Measurements from ENCODE around the gene C20orf144. TPM values are rescaled to one million over a fixed set of nuclear protein-coding genes. Genes with fewer than 3 reads are reported as not detected.

The C20orf144 gene
- total and polyA plus RNA-seq, 8 donors = 0.19 to 0.31 TPM; not detected in 6

DNA sequence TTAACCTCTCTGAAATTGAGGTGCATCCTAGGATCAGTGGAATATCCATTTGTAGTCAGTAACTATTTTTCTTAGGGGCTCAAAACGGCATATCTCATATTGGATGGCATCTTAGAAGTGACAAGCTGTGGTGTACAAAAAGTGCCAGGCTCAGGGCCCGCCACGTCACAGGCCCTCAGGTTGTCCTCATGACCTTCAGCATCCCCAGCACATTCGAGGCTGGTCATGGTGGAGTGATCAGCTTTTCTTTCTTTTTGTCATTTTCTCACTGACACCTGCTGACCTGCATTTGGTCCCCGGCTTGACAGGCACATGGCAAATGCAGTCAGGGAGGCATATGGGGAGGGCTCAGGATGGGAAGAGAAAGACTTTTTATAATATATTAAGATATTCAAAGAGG is 31.2 kb downstream of the C20orf144 start:
- no peak for DNase-seq
- WGBS, 5 donors = 80 to 84% (median 82%) methylated on average over 5 of the region's 5 CpGs
- Histone ChIP-seq H3K4me1 (peaks cover 0 to 39% (median 19%) of the 10 kb centered on the region in 4 donors), H3K4me3 (no peak overlapping the region), H3K27ac (peak overlapping the region in 2 of 5 donors; percentile 38 to 70), H3K27me3 (no peaks in the 10 kb centered on the region), H3K36me3 (no peaks in the 10 kb centered on the region), H3K9me3 (no peaks in the 10 kb centered on the region)
- no peak for TF ChIP-seq POLR2A (IDR thresholded peaks at IDR 0.05)
- TF ChIP-seq POLR2AphosphoS5 (IDR thresholded peaks at IDR 0.05) = no peak
- TF ChIP-seq, protein P1, sequence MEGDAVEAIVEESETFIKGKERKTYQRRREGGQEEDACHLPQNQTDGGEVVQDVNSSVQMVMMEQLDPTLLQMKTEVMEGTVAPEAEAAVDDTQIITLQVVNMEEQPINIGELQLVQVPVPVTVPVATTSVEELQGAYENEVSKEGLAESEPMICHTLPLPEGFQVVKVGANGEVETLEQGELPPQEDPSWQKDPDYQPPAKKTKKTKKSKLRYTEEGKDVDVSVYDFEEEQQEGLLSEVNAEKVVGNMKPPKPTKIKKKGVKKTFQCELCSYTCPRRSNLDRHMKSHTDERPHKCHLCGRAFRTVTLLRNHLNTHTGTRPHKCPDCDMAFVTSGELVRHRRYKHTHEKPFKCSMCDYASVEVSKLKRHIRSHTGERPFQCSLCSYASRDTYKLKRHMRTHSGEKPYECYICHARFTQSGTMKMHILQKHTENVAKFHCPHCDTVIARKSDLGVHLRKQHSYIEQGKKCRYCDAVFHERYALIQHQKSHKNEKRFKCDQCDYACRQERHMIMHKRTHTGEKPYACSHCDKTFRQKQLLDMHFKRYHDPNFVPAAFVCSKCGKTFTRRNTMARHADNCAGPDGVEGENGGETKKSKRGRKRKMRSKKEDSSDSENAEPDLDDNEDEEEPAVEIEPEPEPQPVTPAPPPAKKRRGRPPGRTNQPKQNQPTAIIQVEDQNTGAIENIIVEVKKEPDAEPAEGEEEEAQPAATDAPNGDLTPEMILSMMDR (IDR thresholded peaks at IDR 0.05) = no peak
- no peak for TF ChIP-seq EP300 (IDR thresholded peaks at IDR 0.05)
- intact Hi-C loops (cut with DNase I; ENCODE audit: low total_unique reads) = no loop called here

DNA sequence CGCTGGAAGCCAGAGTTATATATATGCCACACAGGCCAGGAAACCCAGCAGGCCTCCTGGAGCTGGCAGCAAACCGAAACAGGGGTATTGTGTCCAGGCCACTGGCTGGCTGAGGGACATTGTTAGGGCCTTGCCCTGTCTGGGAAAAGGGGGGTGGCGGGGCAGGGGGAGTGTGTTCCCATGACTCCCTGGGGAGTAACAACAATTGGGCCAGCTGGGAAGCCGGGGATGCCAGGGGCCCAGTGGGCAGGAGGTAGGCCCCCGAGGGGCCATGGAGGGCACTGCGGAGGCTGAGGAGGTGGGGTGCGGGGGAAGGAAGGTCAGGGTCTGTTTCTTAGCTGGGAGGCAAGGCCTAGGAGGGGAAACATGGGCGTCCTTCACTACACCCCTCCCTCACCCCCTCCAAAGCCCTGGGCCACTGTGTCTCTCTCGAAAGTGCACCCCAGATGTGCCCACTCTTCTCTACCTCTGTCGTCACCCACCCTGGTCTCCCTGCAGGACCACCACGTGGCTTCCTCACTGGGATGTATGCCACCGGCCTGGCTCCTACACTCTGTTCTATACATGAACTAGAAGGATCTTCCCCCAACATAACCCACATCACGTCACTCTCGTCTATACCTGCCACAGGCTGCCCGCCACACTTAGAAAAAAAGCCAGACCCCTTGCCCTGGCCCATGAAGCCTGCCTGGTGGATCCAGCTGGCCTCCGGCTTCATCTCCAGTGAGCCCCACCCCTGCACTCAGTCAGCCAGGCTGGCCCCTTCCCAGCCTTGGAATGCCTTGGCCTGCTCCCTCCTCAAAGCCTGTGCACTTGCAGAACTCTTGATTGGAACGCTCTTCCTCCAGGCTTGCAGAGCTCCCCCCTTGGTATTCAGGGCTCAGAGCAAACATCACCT is 31.9 kb downstream of the C20orf144 start:
- H3K4me3 ChIP-seq = no peak overlapping the region
- DNase-seq = peak in 1 of 2 donors; percentile 83
- no peaks in the 10 kb centered on the region for H3K36me3 ChIP-seq
- TF ChIP-seq POLR2AphosphoS5 (IDR thresholded peaks at IDR 0.05) (no peak), POLR2A (IDR thresholded peaks at IDR 0.05) (no peak), EP300 (IDR thresholded peaks at IDR 0.05) (no peak)
- TF ChIP-seq, protein P1 (IDR thresholded peaks at IDR 0.05) = no peak
- no peaks in the 10 kb centered on the region for H3K9me3 ChIP-seq
- intact Hi-C loops (cut with DNase I; ENCODE audit: low total_unique reads) = no loop called here
- peak overlapping the region in 4 of 5 donors; percentile 3 to 70 (median 40) for H3K27ac ChIP-seq
- no peaks in the 10 kb centered on the region for H3K27me3 ChIP-seq
- 72 to 81% (median 74%) methylated on average over 15 to 17 of the region's 17 CpGs for WGBS, 5 donors
- peaks cover 0 to 34% (median 17%) of the 10 kb centered on the region in 4 donors for H3K4me1 ChIP-seq

DNA sequence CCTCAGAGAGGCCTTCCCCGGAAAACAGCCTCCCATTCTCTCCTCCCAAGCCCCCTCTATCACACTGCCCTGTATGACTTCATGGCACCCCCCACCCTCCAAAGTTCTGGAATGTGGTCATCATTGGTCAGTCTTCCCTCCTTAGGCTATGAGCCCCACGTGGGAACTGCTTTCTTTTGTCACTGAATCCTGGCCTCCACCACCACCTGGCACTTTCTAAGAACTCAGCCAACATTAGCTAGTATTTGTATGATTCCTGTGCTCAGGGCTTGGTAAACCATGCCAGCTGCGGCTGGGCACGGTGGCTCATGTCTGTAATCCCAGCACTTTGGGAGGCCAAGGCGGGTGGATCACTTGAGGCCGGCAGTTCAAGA is 32.5 kb downstream of the C20orf144 start:
- Histone ChIP-seq H3K4me1 (peaks cover 0 to 31% (median 15%) of the 10 kb centered on the region in 4 donors), H3K27me3 (no peaks in the 10 kb centered on the region), H3K36me3 (no peaks in the 10 kb centered on the region), H3K4me3 (no peak overlapping the region), H3K9me3 (no peaks in the 10 kb centered on the region), H3K27ac (peak overlapping the region in 3 of 5 donors; percentile 38 to 70 (median 42))
- TF ChIP-seq POLR2AphosphoS5 (IDR thresholded peaks at IDR 0.05) (no peak), POLR2A (IDR thresholded peaks at IDR 0.05) (no peak), EP300 (IDR thresholded peaks at IDR 0.05) (no peak)
- TF ChIP-seq, protein P1 (IDR thresholded peaks at IDR 0.05) = no peak
- WGBS, 5 donors = 62 to 71% (median 67%) methylated on average over 6 of the region's 6 CpGs
- intact Hi-C loops (cut with DNase I; ENCODE audit: low total_unique reads) = no loop called here
- no peak for DNase-seq

DNA sequence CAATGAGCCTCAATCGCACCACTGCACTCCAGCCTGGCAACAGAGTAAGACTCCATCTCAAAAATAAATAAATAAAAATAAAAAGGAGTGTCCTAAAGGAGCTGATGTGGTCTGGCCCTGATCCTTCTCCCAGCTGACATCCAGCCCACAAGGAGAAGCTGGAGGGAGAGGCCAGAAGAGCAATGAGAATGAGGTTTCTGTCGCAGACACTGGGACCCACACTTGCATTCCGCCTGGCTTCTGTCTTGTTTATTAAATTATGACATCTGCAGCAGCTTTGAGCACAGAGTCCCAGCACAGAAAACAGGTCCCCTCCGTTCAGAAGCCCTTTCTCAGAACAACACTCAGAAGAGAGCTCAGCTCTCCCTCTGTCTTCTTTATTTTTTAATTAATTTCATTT is 34.3 kb downstream of the C20orf144 start:
- Histone ChIP-seq H3K36me3 (no peaks in the 10 kb centered on the region), H3K4me1 (peaks cover 0 to 31% (median 15%) of the 10 kb centered on the region in 4 donors), H3K4me3 (no peak overlapping the region), H3K27ac (peak overlapping the region in 3 of 5 donors; percentile 1 to 27 (median 6)), H3K9me3 (no peaks in the 10 kb centered on the region), H3K27me3 (no peaks in the 10 kb centered on the region)
- DNase-seq = peak in 1 of 2 donors; percentile 42
- WGBS, 5 donors = 64 to 89% (median 78%) methylated on average over 4 of the region's 4 CpGs
- no peak for TF ChIP-seq POLR2A (IDR thresholded peaks at IDR 0.05)
- no peak for TF ChIP-seq POLR2AphosphoS5 (IDR thresholded peaks at IDR 0.05)
- no peak for TF ChIP-seq EP300 (IDR thresholded peaks at IDR 0.05)
- TF ChIP-seq, protein P1 (IDR thresholded peaks at IDR 0.05) = no peak
- intact Hi-C loops (cut with DNase I; ENCODE audit: low total_unique reads) = no loop called here
